HL-60 (cell line): ENCODE data around the gene CTSD.

Experiments used
- DNase-seq, 2 experiments: peaks; one replicate each; pipeline ENCODE4 v3.0.0-alpha.2; 2010 to 2020; ENCODE audit warnings: low read depth in 1 of 2, low spot score in 1 of 2
- H3K27ac ChIP-seq: fragments of 250-450 bp; sonication (Bioruptor Pico); replicated peaks from 2 replicates; pipeline ENCODE4 v1.5.1; 2020; ENCODE audit warnings: mild to moderate bottlenecking, moderate library complexity
- H3K27me3 ChIP-seq: fragments of 250-450 bp; sonication (Bioruptor Pico); 2 replicates; pipeline ENCODE4 v1.5.1; 2021; ENCODE audit warnings: mild to moderate bottlenecking, moderate library complexity; ENCODE audit not compliant: insufficient read depth, poor library complexity, severe bottlenecking
- H3K4me3 ChIP-seq: replicated peaks from 2 replicates; pipeline ENCODE4 v1.5.1; 2011; ENCODE audit warnings: mild to moderate bottlenecking, control low read depth, low read length; ENCODE audit not compliant: insufficient read depth
- GABPA ChIP-seq: IDR thresholded peaks from 2 replicates; pipeline ENCODE4 v1.6.1; 2012; ENCODE audit warnings: low read depth
- POLR2AphosphoS5 ChIP-seq: IDR thresholded peaks from 2 replicates; pipeline ENCODE4 v1.6.1; 2012; ENCODE audit warnings: low read depth
- SPI1 ChIP-seq: IDR thresholded peaks from 2 replicates; pipeline ENCODE4 v1.6.1; 2012; ENCODE audit warnings: low read depth, mild to moderate bottlenecking, borderline replicate concordance
- TF ChIP-seq, protein P1 (sequence below): IDR thresholded peaks from 2 replicates; pipeline ENCODE4 v1.6.1; 2012; ENCODE audit warnings: low read depth; ENCODE audit not compliant: insufficient replicate concordance
- TF ChIP-seq, protein P2 (sequence below): IDR thresholded peaks from one replicate; pipeline ENCODE4 v1.5.1; 2011; ENCODE audit warnings: low read length, control low read depth, inconsistent platforms; ENCODE audit not compliant: insufficient read depth

Gene CTSD

DNA sequence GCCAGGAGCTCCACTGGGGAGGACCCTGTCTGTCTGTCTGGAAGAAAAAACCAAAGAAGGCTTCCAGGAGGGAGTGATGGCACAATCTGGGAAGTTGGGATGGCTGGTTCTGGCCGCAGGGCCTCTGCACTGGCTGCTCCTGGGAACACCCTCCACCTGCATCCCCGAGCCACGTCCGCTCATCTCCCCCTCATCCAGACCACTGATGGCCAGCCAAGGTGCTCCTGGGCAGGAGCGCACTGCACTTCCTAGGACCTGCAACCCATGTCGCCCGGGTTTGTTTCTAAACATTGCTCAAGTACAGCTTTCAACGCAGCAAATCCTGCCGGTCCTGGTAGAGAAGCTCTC is 8.4 kb downstream of the CTSD start:
- H3K27me3 ChIP-seq = no peaks in the 10 kb centered on the region
- H3K4me3 ChIP-seq = no peak overlapping the region
- TF ChIP-seq SPI1 (no peak), POLR2AphosphoS5 (no peak), GABPA (no peak)
- TF ChIP-seq, protein P1, sequence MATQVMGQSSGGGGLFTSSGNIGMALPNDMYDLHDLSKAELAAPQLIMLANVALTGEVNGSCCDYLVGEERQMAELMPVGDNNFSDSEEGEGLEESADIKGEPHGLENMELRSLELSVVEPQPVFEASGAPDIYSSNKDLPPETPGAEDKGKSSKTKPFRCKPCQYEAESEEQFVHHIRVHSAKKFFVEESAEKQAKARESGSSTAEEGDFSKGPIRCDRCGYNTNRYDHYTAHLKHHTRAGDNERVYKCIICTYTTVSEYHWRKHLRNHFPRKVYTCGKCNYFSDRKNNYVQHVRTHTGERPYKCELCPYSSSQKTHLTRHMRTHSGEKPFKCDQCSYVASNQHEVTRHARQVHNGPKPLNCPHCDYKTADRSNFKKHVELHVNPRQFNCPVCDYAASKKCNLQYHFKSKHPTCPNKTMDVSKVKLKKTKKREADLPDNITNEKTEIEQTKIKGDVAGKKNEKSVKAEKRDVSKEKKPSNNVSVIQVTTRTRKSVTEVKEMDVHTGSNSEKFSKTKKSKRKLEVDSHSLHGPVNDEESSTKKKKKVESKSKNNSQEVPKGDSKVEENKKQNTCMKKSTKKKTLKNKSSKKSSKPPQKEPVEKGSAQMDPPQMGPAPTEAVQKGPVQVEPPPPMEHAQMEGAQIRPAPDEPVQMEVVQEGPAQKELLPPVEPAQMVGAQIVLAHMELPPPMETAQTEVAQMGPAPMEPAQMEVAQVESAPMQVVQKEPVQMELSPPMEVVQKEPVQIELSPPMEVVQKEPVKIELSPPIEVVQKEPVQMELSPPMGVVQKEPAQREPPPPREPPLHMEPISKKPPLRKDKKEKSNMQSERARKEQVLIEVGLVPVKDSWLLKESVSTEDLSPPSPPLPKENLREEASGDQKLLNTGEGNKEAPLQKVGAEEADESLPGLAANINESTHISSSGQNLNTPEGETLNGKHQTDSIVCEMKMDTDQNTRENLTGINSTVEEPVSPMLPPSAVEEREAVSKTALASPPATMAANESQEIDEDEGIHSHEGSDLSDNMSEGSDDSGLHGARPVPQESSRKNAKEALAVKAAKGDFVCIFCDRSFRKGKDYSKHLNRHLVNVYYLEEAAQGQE = no peak
- TF ChIP-seq, protein P2, sequence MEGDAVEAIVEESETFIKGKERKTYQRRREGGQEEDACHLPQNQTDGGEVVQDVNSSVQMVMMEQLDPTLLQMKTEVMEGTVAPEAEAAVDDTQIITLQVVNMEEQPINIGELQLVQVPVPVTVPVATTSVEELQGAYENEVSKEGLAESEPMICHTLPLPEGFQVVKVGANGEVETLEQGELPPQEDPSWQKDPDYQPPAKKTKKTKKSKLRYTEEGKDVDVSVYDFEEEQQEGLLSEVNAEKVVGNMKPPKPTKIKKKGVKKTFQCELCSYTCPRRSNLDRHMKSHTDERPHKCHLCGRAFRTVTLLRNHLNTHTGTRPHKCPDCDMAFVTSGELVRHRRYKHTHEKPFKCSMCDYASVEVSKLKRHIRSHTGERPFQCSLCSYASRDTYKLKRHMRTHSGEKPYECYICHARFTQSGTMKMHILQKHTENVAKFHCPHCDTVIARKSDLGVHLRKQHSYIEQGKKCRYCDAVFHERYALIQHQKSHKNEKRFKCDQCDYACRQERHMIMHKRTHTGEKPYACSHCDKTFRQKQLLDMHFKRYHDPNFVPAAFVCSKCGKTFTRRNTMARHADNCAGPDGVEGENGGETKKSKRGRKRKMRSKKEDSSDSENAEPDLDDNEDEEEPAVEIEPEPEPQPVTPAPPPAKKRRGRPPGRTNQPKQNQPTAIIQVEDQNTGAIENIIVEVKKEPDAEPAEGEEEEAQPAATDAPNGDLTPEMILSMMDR = no peak
- DNase-seq = no peak
- no peak overlapping the region for H3K27ac ChIP-seq

DNA sequence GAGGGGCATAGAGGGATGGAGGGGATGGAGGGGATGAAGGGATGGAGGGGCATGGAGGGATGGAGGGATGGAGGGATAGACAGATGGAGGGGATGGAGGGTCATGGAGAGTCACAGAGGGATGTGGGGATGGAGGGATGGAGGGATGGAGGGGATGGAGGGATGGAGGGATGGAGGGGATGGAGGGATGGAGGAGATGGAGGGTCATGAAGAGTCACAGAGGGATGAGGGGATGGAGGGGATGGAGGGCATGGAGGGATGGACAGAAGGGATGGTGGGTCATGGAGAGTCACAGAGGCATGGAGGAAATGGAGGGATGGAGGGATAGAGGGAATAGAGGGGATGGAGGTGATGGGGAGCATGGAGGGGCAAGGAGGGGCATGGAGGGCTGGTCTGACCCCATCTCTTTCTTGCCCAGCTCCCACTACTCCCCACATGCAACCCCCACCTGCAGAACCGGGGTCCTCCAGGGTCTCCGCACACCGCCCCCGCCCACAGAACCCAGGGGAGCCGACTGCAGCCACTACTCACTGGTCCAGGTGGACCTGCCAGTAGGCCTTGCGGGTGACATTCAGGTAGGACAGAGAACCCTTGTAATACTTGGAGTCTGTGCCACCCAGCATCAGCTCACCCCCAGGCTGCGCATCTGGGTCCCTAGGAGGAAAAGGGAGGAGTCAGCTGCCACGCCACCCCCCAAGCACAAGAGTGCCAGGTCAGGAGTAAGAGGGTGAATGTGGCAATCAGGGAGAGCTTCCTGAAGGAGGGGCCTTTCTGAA is 9.2 kb downstream of the CTSD start:
- no peak overlapping the region for H3K27ac ChIP-seq
- peaks cover 4% of the 10 kb centered on the region for H3K27me3 ChIP-seq

DNA sequence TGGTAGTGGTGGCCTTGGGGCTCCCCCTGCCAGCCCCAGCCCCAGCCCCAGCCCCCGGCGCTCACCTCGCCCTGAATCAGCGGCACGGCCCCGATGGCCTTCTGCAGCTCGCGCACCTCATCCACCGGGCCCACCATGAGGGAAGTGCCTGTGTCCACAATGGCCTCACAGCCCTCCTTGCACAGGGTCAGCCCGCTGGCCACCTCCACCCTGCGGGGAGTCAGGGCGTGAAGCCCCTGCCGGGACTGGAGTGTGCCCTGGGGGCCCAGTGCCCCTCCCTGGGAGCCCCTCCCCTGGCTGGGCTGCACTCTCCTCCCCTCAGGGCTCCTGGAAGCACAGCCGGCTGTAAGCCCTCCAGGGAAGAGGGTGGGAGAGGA is 9.8 kb downstream of the CTSD start:
- H3K27me3 ChIP-seq = peaks cover 9% of the 10 kb centered on the region
- no peak for DNase-seq
- TF ChIP-seq, protein P1 = no peak
- TF ChIP-seq GABPA (no peak), SPI1 (no peak), POLR2AphosphoS5 (no peak)
- TF ChIP-seq, protein P2 = no peak
- H3K4me3 ChIP-seq = no peak overlapping the region
- no peak overlapping the region for H3K27ac ChIP-seq

More for the DNA sequence above, 9.2 kb downstream of the CTSD start:
- DNase-seq = no peak
- H3K4me3 ChIP-seq = no peak overlapping the region
- TF ChIP-seq, protein P2 = no peak
- TF ChIP-seq, protein P1 = no peak
- no peak for TF ChIP-seq GABPA
- no peak for TF ChIP-seq SPI1
- TF ChIP-seq POLR2AphosphoS5 = no peak
